ENCODE data around the gene CDKN1C. TPM values are rescaled to one million over a fixed set of nuclear protein-coding genes. Genes with fewer than 3 reads are reported as not detected.

CDKN1C gene
- total and polyA plus RNA-seq, 7 experiments from 2014 or later = 0.35 to 36.0 (median 3.9) TPM

DNA sequence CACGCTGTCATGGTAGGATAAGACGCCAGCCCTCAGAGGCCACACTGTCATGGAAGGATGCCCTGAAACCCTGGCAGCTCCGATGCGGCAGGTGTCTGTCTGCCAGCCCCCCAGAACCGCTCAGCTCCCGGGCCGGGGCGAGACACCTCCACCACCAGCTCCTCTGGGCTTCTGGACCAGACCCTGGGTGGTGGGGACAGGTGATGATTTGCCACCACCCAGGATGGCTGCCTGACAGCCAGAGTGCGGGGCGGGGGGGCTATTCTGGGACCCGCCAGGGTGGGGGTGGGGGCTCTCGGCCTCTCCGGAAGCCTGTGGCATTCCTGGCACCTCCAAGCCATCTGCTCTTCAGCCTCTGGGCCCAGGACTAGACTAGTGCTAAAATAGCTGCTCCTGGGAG is 34.3 kb upstream of the CDKN1C start:
- Histone ChIP-seq H3K4me1 (ENCODE audit: control insufficient read depth in 2 of 2, insufficient read depth in 2 of 2, low read length in 2 of 2) (no peaks in the 10 kb centered on the region), H3K27me3 (ENCODE audit: control insufficient read depth in 2 of 2, insufficient read depth in 2 of 2, low read length in 2 of 2) (no peaks in the 10 kb centered on the region), H3K27ac (ENCODE audit: low read depth, low read length) (no peak overlapping the region), H3K36me3 (ENCODE audit: control insufficient read depth in 2 of 3, insufficient read depth in 3 of 3, low read length in 3 of 3) (no peaks in the 10 kb centered on the region), H3K4me3 (ENCODE audit: low read length) (no peak overlapping the region), H3K9me3 (ENCODE audit: control insufficient read depth in 2 of 3, low read length in 3 of 3) (no peaks in the 10 kb centered on the region)
- Mint-ChIP-seq H3K36me3 (no peaks in the 10 kb centered on the region), H3K9me3 (no peaks in the 10 kb centered on the region), H3K27ac (no peak overlapping the region), H3K27me3 (no peaks in the 10 kb centered on the region), H3K4me3 (no peak overlapping the region), H3K4me1 (no peaks in the 10 kb centered on the region)
- intact Hi-C loops (cut with micrococcal nuclease) = no loop called here
- DNase-seq (no peak), ATAC-seq (no peak)
- POLR2A ChIA-PET = no interaction called here
- CTCF ChIA-PET = no interaction called here

DNA sequence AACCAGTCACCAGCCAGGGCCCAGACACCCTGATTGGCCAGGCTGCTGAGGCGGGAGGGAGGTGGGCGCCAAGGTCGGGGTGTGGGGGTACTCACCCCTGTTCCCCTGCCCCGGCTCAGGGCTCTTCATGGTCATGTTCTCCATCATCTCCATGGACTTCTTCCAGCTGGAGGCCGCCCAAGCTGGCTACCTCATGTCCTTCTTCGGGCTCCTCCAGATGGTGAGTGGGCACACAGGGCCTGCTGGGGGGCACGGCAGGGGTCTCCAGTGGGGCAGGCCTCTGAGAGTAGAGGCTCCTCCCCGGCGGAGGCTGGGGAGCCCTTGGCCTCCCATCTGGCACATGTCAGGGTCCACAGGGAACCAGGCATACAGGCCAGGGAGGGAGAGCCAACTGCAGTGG is 33.6 kb upstream of the CDKN1C start:
- peaks cover 0 to under 1% (median 0%) of the 10 kb centered on the region in 7 donors for H3K4me1 Mint-ChIP-seq
- Histone ChIP-seq H3K27me3 (ENCODE audit: control insufficient read depth in 2 of 2, insufficient read depth in 2 of 2, low read length in 2 of 2) (no peaks in the 10 kb centered on the region), H3K4me1 (ENCODE audit: control insufficient read depth in 2 of 2, insufficient read depth in 2 of 2, low read length in 2 of 2) (no peaks in the 10 kb centered on the region), H3K9me3 (ENCODE audit: control insufficient read depth in 2 of 3, low read length in 3 of 3) (no peaks in the 10 kb centered on the region), H3K27ac (ENCODE audit: low read depth, low read length) (no peak overlapping the region), H3K4me3 (ENCODE audit: low read length) (no peak overlapping the region), H3K36me3 (ENCODE audit: control insufficient read depth in 2 of 3, insufficient read depth in 3 of 3, low read length in 3 of 3) (no peaks in the 10 kb centered on the region)
- intact Hi-C loops (cut with micrococcal nuclease) = no loop called here
- H3K4me3 Mint-ChIP-seq = no peak overlapping the region
- no peak for ATAC-seq
- CTCF ChIA-PET = no interaction called here
- no peaks in the 10 kb centered on the region for H3K9me3 Mint-ChIP-seq
- POLR2A ChIA-PET = no interaction called here
- H3K27me3 Mint-ChIP-seq = no peaks in the 10 kb centered on the region
- no peak for DNase-seq
- H3K27ac Mint-ChIP-seq = no peak overlapping the region
- no peaks in the 10 kb centered on the region for H3K36me3 Mint-ChIP-seq

DNA sequence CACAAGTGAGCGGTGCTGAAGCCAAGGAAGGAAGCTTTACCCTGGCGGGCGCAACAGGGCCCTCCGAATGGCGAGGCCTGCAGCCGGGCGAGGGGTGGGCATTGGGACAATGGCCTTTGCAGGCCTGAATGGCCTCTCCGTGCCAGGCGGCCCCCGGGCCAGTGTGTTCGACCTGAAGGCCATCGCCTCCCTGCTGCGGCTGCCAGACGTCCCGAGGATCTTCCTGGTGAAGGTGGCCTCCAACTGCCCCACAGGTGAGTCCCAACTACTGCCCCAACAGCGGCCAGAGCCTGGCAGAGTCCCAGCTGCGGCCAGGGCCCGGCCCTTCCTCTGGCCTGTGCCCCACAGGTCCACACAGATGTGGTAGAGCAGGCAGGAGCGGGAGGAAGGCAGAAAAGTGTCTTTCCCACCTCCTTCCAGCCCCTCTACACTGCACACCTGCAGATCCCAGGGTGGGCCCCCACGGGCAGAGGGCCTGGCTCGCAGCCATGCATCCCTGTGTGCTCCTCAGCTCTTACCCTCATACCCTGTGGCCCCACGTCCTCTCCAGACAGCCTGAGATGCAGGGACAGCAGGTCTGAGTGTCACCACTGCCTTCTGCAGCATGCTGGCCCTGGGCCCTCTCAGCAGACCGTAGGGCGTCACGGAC is 32.4 kb upstream of the CDKN1C start:
- Mint-ChIP-seq H3K9me3 (no peaks in the 10 kb centered on the region), H3K36me3 (no peaks in the 10 kb centered on the region), H3K27ac (no peak overlapping the region), H3K27me3 (no peaks in the 10 kb centered on the region), H3K4me3 (no peak overlapping the region), H3K4me1 (peaks cover 5 to 11% (median 11%) of the 10 kb centered on the region in 7 donors)
- Histone ChIP-seq H3K36me3 (ENCODE audit: control insufficient read depth in 2 of 3, insufficient read depth in 3 of 3, low read length in 3 of 3) (no peaks in the 10 kb centered on the region), H3K27ac (ENCODE audit: low read depth, low read length) (no peak overlapping the region), H3K4me3 (ENCODE audit: low read length) (no peak overlapping the region), H3K27me3 (ENCODE audit: control insufficient read depth in 2 of 2, insufficient read depth in 2 of 2, low read length in 2 of 2) (no peaks in the 10 kb centered on the region), H3K9me3 (ENCODE audit: control insufficient read depth in 2 of 3, low read length in 3 of 3) (no peaks in the 10 kb centered on the region), H3K4me1 (ENCODE audit: control insufficient read depth in 2 of 2, insufficient read depth in 2 of 2, low read length in 2 of 2) (peaks cover 0 to 5% of the 10 kb centered on the region in 2 donors)
- CTCF ChIA-PET = interaction anchor here (0.6 kb wide), 1 partner anchor 371 kb away, joined by 3 read pairs; no protein-coding TSS in a partner anchor
- POLR2A ChIA-PET = no interaction called here
- ATAC-seq (no peak), DNase-seq (no peak)
- intact Hi-C loops (cut with micrococcal nuclease) = no loop called here

DNA sequence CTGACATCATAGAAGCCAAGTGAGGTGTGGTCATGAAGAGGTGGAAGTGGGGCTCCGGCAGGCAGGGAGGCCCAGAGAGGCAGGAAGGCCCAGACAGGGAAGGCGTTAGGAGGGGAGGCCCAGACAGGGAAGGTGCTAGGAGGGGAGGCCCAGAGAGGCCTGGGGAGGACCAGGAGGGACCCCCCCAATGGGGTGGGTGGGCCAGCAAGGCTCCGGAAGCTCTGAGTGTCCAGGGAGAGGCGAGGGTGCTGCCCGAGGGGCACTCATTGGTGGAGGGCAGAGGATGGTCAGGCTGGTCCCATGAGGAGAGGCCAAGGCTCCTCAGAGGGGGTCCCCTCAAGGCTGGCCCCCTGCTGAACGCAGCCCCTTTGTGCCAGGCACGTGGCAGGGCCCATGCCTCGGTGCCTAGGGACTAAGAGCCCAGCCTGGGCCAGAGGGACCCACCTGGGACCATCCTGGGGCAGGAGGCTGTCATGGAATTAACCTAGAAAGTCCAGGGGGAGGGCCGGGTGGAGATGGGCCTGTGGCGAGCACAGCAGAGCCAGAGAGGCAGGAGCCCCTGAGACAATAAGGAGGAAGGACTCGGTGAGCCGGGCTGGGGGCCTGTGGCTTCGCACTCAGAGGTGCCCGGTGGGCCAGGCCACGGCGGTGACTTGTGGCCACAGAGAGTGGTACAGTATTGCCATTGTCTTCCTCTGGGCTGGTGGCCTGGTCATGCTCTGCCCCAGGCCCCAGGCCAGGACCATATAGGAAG is 31.5 kb upstream of the CDKN1C start:
- intact Hi-C loops (cut with micrococcal nuclease) = no loop called here
- no peaks in the 10 kb centered on the region for H3K9me3 Mint-ChIP-seq
- H3K27me3 Mint-ChIP-seq = no peaks in the 10 kb centered on the region
- H3K4me3 Mint-ChIP-seq = no peak overlapping the region
- POLR2A ChIA-PET = no interaction called here
- peaks cover 5 to 11% (median 11%) of the 10 kb centered on the region in 7 donors for H3K4me1 Mint-ChIP-seq
- DNase-seq (no peak), ATAC-seq (no peak)
- Histone ChIP-seq H3K9me3 (ENCODE audit: control insufficient read depth in 2 of 3, low read length in 3 of 3) (no peaks in the 10 kb centered on the region), H3K27me3 (ENCODE audit: control insufficient read depth in 2 of 2, insufficient read depth in 2 of 2, low read length in 2 of 2) (no peaks in the 10 kb centered on the region), H3K27ac (ENCODE audit: low read depth, low read length) (no peak overlapping the region), H3K4me1 (ENCODE audit: control insufficient read depth in 2 of 2, insufficient read depth in 2 of 2, low read length in 2 of 2) (peaks cover 0 to 5% of the 10 kb centered on the region in 2 donors), H3K4me3 (ENCODE audit: low read length) (no peak overlapping the region), H3K36me3 (ENCODE audit: control insufficient read depth in 2 of 3, insufficient read depth in 3 of 3, low read length in 3 of 3) (no peaks in the 10 kb centered on the region)
- CTCF ChIA-PET = no interaction called here
- no peak overlapping the region for H3K27ac Mint-ChIP-seq
- H3K36me3 Mint-ChIP-seq = no peaks in the 10 kb centered on the region

- Histone ChIP-seq H3K27me3 (ENCODE audit: control insufficient read depth in 2 of 2, insufficient read depth in 2 of 2, low read length in 2 of 2) (no peaks in the 10 kb centered on the region), H3K9me3 (ENCODE audit: control insufficient read depth in 2 of 3, low read length in 3 of 3) (no peaks in the 10 kb centered on the region), H3K27ac (ENCODE audit: low read depth, low read length) (no peak overlapping the region), H3K36me3 (ENCODE audit: control insufficient read depth in 2 of 3, insufficient read depth in 3 of 3, low read length in 3 of 3) (no peaks in the 10 kb centered on the region), H3K4me3 (ENCODE audit: low read length) (no peak overlapping the region), H3K4me1 (ENCODE audit: control insufficient read depth in 2 of 2, insufficient read depth in 2 of 2, low read length in 2 of 2) (peaks cover 0 to 5% of the 10 kb centered on the region in 2 donors)
- POLR2A ChIA-PET = interaction anchor here (0.9 to 1.0 kb wide), 2 partner anchors 14 to 23 kb away, joined by 3 to 4 read pairs; partner anchors contain the start of gene PHLDA2
- ATAC-seq (no peak), DNase-seq (no peak)
- H3K9me3 Mint-ChIP-seq = no peaks in the 10 kb centered on the region
- CTCF ChIA-PET = no interaction called here
- peaks cover 5 to 14% (median 11%) of the 10 kb centered on the region in 7 donors for H3K4me1 Mint-ChIP-seq
- no peak overlapping the region for H3K27ac Mint-ChIP-seq
- H3K36me3 Mint-ChIP-seq = no peaks in the 10 kb centered on the region
- intact Hi-C loops (cut with micrococcal nuclease) = no loop called here
- H3K4me3 Mint-ChIP-seq = no peak overlapping the region
- H3K27me3 Mint-ChIP-seq = no peaks in the 10 kb centered on the region
These were observed 30.7 kb upstream of the CDKN1C start for GRCh38 chr11:2916114-2916891.

GRCh38 chr11:2915473-2915872 is 29.9 kb upstream of the CDKN1C start:
- no peak overlapping the region for H3K27ac ChIP-seq (ENCODE audit: low read depth, low read length)
- no peak overlapping the region for H3K27ac Mint-ChIP-seq
- H3K36me3 Mint-ChIP-seq = no peaks in the 10 kb centered on the region
- H3K27me3 Mint-ChIP-seq = no peaks in the 10 kb centered on the region
- no peaks in the 10 kb centered on the region for H3K36me3 ChIP-seq (ENCODE audit: control insufficient read depth in 2 of 3, insufficient read depth in 3 of 3, low read length in 3 of 3)
- H3K4me1 Mint-ChIP-seq = peaks cover 5 to 14% (median 11%) of the 10 kb centered on the region in 7 donors
- H3K9me3 ChIP-seq (ENCODE audit: control insufficient read depth in 2 of 3, low read length in 3 of 3) = no peaks in the 10 kb centered on the region
- H3K9me3 Mint-ChIP-seq = no peaks in the 10 kb centered on the region
- H3K4me3 ChIP-seq (ENCODE audit: low read length) = no peak overlapping the region
- peaks cover 0 to 5% of the 10 kb centered on the region in 2 donors for H3K4me1 ChIP-seq (ENCODE audit: control insufficient read depth in 2 of 2, insufficient read depth in 2 of 2, low read length in 2 of 2)
- DNase-seq = no peak
- ATAC-seq = no peak
- ChIA-PET POLR2A (interaction anchor here (0.9 to 1.0 kb wide), 2 partner anchors 14 to 22 kb away, joined by 3 to 4 read pairs; partner anchors contain the start of gene PHLDA2), CTCF (no interaction called here)
- intact Hi-C loops (cut with micrococcal nuclease) = no loop called here
- no peak overlapping the region for H3K4me3 Mint-ChIP-seq
- H3K27me3 ChIP-seq (ENCODE audit: control insufficient read depth in 2 of 2, insufficient read depth in 2 of 2, low read length in 2 of 2) = no peaks in the 10 kb centered on the region
